Measurements from ENCODE around the gene KRTAP12-4.

GRCh38 chr21:44681861-44682579 lies 27.6 kb upstream of the KRTAP12-4 start, which contains the start of gene KRTAP12-1:
- TF ChIP-seq ZFP3 (CRISPR knock-in tag; IDR thresholded peaks at IDR 0.05) (no peak), ARNTL (CRISPR knock-in tag; IDR thresholded peaks at IDR 0.05; ENCODE audit: borderline replicate concordance, low read depth) (no peak), PATZ1 (CRISPR knock-in tag; IDR thresholded peaks at IDR 0.05; ENCODE audit: borderline replicate concordance) (no peak), CSDC2 (CRISPR knock-in tag; IDR thresholded peaks at IDR 0.05) (no peak), RARB (CRISPR knock-in tag; IDR thresholded peaks at IDR 0.05) (no peak), ZNF565 (CRISPR knock-in tag; conservative IDR thresholded peaks at IDR 0.05; ENCODE audit: low read depth) (no peak), ISL1 (CRISPR knock-in tag; IDR thresholded peaks at IDR 0.05) (no peak), TSHZ2 (CRISPR knock-in tag; IDR thresholded peaks at IDR 0.05) (no peak), TOX (CRISPR knock-in tag; IDR thresholded peaks at IDR 0.05; ENCODE audit: borderline replicate concordance) (no peak), ESRRG (CRISPR knock-in tag; IDR thresholded peaks at IDR 0.05) (no peak), BACH2 (CRISPR knock-in tag; IDR thresholded peaks at IDR 0.05; ENCODE audit: borderline replicate concordance) (no peak), GLIS3 (CRISPR knock-in tag; IDR thresholded peaks at IDR 0.05) (no peak), ZNF70 (CRISPR knock-in tag; IDR thresholded peaks at IDR 0.05) (no peak)
- TF ChIP-seq, protein P1, sequence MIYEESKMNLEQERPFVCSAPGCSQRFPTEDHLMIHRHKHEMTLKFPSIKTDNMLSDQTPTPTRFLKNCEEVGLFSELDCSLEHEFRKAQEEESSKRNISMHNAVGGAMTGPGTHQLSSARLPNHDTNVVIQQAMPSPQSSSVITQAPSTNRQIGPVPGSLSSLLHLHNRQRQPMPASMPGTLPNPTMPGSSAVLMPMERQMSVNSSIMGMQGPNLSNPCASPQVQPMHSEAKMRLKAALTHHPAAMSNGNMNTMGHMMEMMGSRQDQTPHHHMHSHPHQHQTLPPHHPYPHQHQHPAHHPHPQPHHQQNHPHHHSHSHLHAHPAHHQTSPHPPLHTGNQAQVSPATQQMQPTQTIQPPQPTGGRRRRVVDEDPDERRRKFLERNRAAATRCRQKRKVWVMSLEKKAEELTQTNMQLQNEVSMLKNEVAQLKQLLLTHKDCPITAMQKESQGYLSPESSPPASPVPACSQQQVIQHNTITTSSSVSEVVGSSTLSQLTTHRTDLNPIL (CRISPR knock-in tag; IDR thresholded peaks at IDR 0.05; ENCODE audit: low read depth) = no peak
